A549 treated with dexamethasone at 1 μM for 4 hours (cell line): ENCODE results near the gene LPCAT3. TPM values are rescaled to one million over a fixed set of nuclear protein-coding genes. Genes with fewer than 3 reads are reported as not detected.

Source experiments
- total RNA-seq: library from RNA; stranded (reverse); fragments of 200-300 nt; extraction: Qiagen RNA extraction; gene quantifications from 5 replicates; pipeline ENCODE4 v1.2.3, GENCODE V29; 2022

Gene LPCAT3
- 27.2 to 32.0 TPM (median 29.9 TPM) in 5 replicates for total RNA-seq

GRCh38 chr12:7018350-7019042 is at the start of gene LPCAT3:
TSS of gene LPCAT3 (minus strand) at chr12:7018476. CDS start at chr12:7018424, 52 bp downstream.

GRCh38 chr12:7060353-7060954 is 42.2 kb upstream of the LPCAT3 start, which contains the start of gene C1S:
TSS of gene C1S (plus strand) at chr12:7060718. CDS start at chr12:7061913, 1,195 bp downstream.

GRCh38 chr12:6950811-6951540 is 67.3 kb downstream of the LPCAT3 start, which contains the start of gene PTPN6:
TSS of gene PTPN6 (plus strand) at chr12:6951356. CDS start at chr12:6951513, 157 bp downstream.

GRCh38 chr12:6943722-6944380 is 74.4 kb downstream of the LPCAT3 start, which contains the start of the genes C12orf57 and RNU7-1:
TSS of gene C12orf57 (plus strand) at chr12:6944022. CDS start at chr12:6944122, 100 bp downstream.
TSS of gene RNU7-1 (plus strand) at chr12:6943816.

GRCh38 chr12:6927379-6928021 is 90.8 kb downstream of the LPCAT3 start, which contains the start of gene ATN1:
TSS of gene ATN1 (plus strand) at chr12:6927959. CDS start at chr12:6934002, 6,043 bp downstream.

Other genes starting within 250 kb of the LPCAT3 start
- 0.56 to 1.7 TPM (median 1.3 TPM) in 5 replicates for gene LAG3, start 246.0 kb downstream of the LPCAT3 start, total RNA-seq
- gene CD4, start 228.9 kb downstream of the LPCAT3 start, total RNA-seq: not detected in 5 replicates
- 0.29 to 0.64 TPM (median 0.41 TPM) in 5 replicates for gene GPR162, start 196.7 kb downstream of the LPCAT3 start, total RNA-seq
- 19.9 to 28.7 TPM (median 24.8 TPM) in 5 replicates for gene P3H3, start 190.1 kb downstream of the LPCAT3 start, total RNA-seq
- 0.59 to 2.3 TPM (median 1.5 TPM) in 5 replicates for gene GNB3, start 177.6 kb downstream of the LPCAT3 start, total RNA-seq
- 66.7 to 77.6 TPM (median 68.2 TPM) in 5 replicates for gene CDCA3, start 167.2 kb downstream of the LPCAT3 start, total RNA-seq
- gene USP5, start 166.3 kb downstream of the LPCAT3 start, total RNA-seq: 75.1 to 101 TPM (median 89.8 TPM) in 5 replicates
- 1,541 to 1,693 TPM (median 1,645 TPM) in 5 replicates for gene TPI1, start 150.9 kb downstream of the LPCAT3 start, total RNA-seq
- 26.1 to 33.1 TPM (median 31.8 TPM) in 5 replicates for gene SPSB2, start 145.2 kb downstream of the LPCAT3 start, total RNA-seq
- gene LRRC23, start 113.7 kb downstream of the LPCAT3 start, total RNA-seq: 16.4 to 19.6 TPM (median 17.6 TPM) in 5 replicates
- 28.2 to 31.8 TPM (median 30.8 TPM) in 5 replicates for gene ENO2, start 103.9 kb downstream of the LPCAT3 start, total RNA-seq
- 38.8 to 85.5 TPM (median 83.0 TPM) in 5 replicates for gene ATN1, start 90.5 kb downstream of the LPCAT3 start, total RNA-seq
- gene RNU7-1, start 74.7 kb downstream of the LPCAT3 start, total RNA-seq: not detected in 5 replicates
- 252 to 292 TPM (median 272 TPM) in 5 replicates for gene C12orf57, start 74.5 kb downstream of the LPCAT3 start, total RNA-seq
- 6.6 to 14.6 TPM (median 11.5 TPM) in 5 replicates for gene PTPN6, start 67.1 kb downstream of the LPCAT3 start, total RNA-seq
- gene PHB2, start 47.8 kb downstream of the LPCAT3 start, total RNA-seq: 294 to 330 TPM (median 316 TPM) in 5 replicates
- 54.7 to 69.8 TPM (median 56.2 TPM) in 5 replicates for gene EMG1, start 47.6 kb downstream of the LPCAT3 start, total RNA-seq
- gene C1S, start 42.2 kb upstream of the LPCAT3 start, total RNA-seq: 41.7 to 58.5 TPM (median 47.4 TPM) in 5 replicates
- 29.1 to 42.2 TPM (median 30.1 TPM) in 5 replicates for gene C1R, start 74.0 kb upstream of the LPCAT3 start, total RNA-seq
- gene C1RL, start 90.7 kb upstream of the LPCAT3 start, total RNA-seq: 11.7 to 15.7 TPM (median 13.7 TPM) in 5 replicates
- 0.08 to 0.14 TPM in 2 of 5 replicates, not detected in the others for gene RBP5, start 110.4 kb upstream of the LPCAT3 start, total RNA-seq
- gene CLSTN3, start 111.9 kb upstream of the LPCAT3 start, total RNA-seq: 8.5 to 16.6 TPM (median 14.8 TPM) in 5 replicates
- gene PEX5, start 171.2 kb upstream of the LPCAT3 start, total RNA-seq: 23.8 to 29.3 TPM (median 28.5 TPM) in 5 replicates